ENCODE data around the gene SPPL3.
A peak's percentile ranks its signal among the peaks of the same experiment; 100 is the strongest.
"Not testable (repeated sequence)": the region's sequence is repeated elsewhere in the genome, so short reads cannot be mapped to it uniquely, and the experiment has no call there.

Gene SPPL3

DNA sequence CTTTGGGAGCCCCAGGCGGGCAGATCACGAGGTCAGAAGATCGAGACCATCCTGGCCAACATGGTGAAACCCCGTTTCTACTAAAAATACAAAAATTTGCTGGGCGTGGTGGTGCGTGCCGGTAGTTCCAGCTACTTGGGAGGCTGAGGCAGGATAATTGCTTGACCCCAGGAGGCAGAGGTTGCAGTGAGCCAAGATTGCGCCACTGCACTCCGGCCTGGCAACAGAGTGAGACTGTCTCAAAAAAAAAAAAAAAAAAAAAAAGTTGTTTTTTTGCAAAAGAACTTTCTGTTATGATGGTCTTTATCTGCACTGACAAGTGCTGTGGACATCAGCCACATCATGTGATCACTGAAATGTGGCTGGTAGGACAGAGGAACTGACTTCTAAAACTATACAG lies 111.7 kb downstream of the SPPL3 start:
- H3K9me3 Mint-ChIP-seq = peaks cover 32% of the 10 kb centered on the region
- H3K4me3 Mint-ChIP-seq; H3K27me3 Mint-ChIP-seq (ENCODE audit: low read depth); H3K27ac Mint-ChIP-seq; H3K4me1 Mint-ChIP-seq (ENCODE audit: low read depth): not testable (repeated sequence)
- peaks cover 38% of the 10 kb centered on the region for H3K36me3 Mint-ChIP-seq (ENCODE audit: low read depth)

- Mint-ChIP-seq H3K36me3 (ENCODE audit: low read depth) (peaks cover 33% of the 10 kb centered on the region), H3K4me3 (no peak overlapping the region), H3K9me3 (peaks cover 24% of the 10 kb centered on the region), H3K27ac (no peak overlapping the region), H3K4me1 (ENCODE audit: low read depth) (no peaks in the 10 kb centered on the region), H3K27me3 (ENCODE audit: low read depth) (no peaks in the 10 kb centered on the region)
Observed at GRCh38 chr12:120791669-120792176, 112.4 kb downstream of the SPPL3 start.

- Mint-ChIP-seq H3K4me3 (no peak overlapping the region), H3K9me3 (peaks cover 10% of the 10 kb centered on the region), H3K27ac (no peak overlapping the region), H3K4me1 (ENCODE audit: low read depth) (no peaks in the 10 kb centered on the region), H3K36me3 (ENCODE audit: low read depth) (peaks cover 20% of the 10 kb centered on the region), H3K27me3 (ENCODE audit: low read depth) (no peaks in the 10 kb centered on the region)
Observed at GRCh38 chr12:120790114-120790513, 114.0 kb downstream of the SPPL3 start.

DNA sequence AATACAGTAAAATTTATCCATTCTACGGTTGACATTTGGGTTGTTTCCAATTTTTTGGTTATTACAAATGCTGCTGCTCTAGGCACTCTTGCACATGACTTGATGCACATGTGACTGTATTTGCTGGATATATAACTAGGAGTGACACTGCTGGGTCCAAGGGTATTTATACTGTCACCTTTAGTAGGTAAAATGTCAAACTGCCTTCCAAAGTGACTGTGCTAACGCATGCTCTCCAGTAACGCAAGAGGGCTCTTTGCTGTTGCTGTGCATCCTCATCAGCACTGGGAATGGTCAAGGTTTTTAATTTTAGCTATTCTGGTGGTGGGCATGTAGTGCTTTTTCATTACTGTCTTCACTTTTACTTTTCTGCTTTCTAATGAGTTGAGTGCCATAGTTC lies 116.3 kb downstream of the SPPL3 start:
- peaks cover 17% of the 10 kb centered on the region for H3K36me3 Mint-ChIP-seq (ENCODE audit: low read depth)
- H3K27me3 Mint-ChIP-seq (ENCODE audit: low read depth) = no peaks in the 10 kb centered on the region
- H3K9me3 Mint-ChIP-seq = no peaks in the 10 kb centered on the region
- H3K4me3 Mint-ChIP-seq = no peak overlapping the region
- no peak overlapping the region for H3K27ac Mint-ChIP-seq
- H3K4me1 Mint-ChIP-seq (ENCODE audit: low read depth) = peaks cover 7% of the 10 kb centered on the region

GRCh38 chr12:120784804-120785203 lies 119.4 kb downstream of the SPPL3 start:
- Mint-ChIP-seq H3K27me3 (ENCODE audit: low read depth) (no peaks in the 10 kb centered on the region), H3K27ac (no peak overlapping the region), H3K9me3 (no peaks in the 10 kb centered on the region), H3K4me1 (ENCODE audit: low read depth) (peaks cover 13% of the 10 kb centered on the region), H3K4me3 (no peak overlapping the region), H3K36me3 (ENCODE audit: low read depth) (peaks cover 23% of the 10 kb centered on the region)

DNA sequence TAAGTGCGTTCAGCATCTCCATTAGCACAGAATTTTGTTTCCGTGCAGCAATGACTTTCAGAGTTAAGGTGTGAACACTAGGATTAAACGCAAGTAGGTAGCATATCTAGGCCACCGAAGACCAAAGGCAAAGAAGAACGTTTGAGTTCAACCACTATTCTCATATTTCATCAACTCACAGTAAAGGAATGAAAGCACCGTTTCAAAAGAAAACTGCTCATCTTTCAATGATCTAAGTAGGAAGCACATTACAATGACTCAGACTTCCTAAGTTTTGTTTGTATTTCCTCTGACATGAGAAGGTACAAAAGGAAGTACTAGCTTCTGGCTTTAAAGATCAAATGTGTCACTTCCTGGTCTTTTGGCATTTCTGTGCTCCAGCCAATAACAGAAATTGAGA lies 121.0 kb downstream of the SPPL3 start:
- H3K9me3 Mint-ChIP-seq = no peaks in the 10 kb centered on the region
- no peak overlapping the region for H3K4me3 Mint-ChIP-seq
- H3K4me1 Mint-ChIP-seq (ENCODE audit: low read depth) = peaks cover 13% of the 10 kb centered on the region
- peaks cover 23% of the 10 kb centered on the region for H3K36me3 Mint-ChIP-seq (ENCODE audit: low read depth)
- no peaks in the 10 kb centered on the region for H3K27me3 Mint-ChIP-seq (ENCODE audit: low read depth)
- H3K27ac Mint-ChIP-seq = peak overlapping the region; percentile 3

GRCh38 chr12:120775862-120776552 lies 128.2 kb downstream of the SPPL3 start:
- Mint-ChIP-seq H3K4me1 (ENCODE audit: low read depth) (peaks cover 13% of the 10 kb centered on the region), H3K4me3 (no peak overlapping the region), H3K27me3 (ENCODE audit: low read depth) (no peaks in the 10 kb centered on the region), H3K36me3 (ENCODE audit: low read depth) (peaks cover 9% of the 10 kb centered on the region), H3K27ac (no peak overlapping the region), H3K9me3 (no peaks in the 10 kb centered on the region)

DNA sequence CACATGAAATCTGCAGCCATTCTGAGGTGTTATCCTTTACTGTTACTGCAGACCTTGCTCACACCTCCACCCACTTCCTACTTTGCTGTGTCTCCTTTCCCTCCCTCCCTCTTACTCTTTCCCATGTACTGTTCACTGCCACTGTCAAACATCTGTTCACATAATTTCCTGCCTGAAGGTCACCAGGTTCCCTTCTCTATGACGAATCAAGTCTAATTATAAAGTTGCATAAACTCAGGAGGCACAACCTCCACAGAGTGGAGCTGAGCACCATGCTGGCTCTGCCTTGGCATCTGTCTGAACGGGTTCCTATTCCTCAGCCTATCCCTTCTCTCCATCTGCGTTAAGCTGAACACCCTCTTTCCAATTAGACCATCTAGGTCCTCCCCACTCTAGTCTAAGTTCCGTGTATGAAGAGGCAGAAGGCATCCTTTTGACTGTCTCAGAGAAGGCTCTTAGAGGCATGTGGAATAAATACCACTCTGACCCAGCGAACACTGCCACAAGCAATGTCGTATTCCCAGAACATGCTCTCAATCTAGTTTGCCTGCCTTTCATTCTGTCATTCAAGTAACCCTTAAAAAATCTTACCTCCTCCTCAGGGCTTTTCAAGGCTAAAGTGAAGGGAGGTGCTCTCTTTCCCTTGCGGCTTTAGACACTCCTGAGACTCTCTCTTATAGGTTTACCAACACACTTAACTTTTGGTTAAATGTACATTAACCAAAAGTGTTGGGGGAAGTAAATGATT lies 129.8 kb downstream of the SPPL3 start:
- Mint-ChIP-seq H3K4me3 (no peak overlapping the region), H3K4me1 (ENCODE audit: low read depth) (peaks cover 16% of the 10 kb centered on the region), H3K36me3 (ENCODE audit: low read depth) (peaks cover 10% of the 10 kb centered on the region), H3K27me3 (ENCODE audit: low read depth) (no peaks in the 10 kb centered on the region), H3K27ac (peak overlapping the region; percentile 50), H3K9me3 (no peaks in the 10 kb centered on the region)

GRCh38 chr12:120771097-120771496 lies 133.1 kb downstream of the SPPL3 start:
- peaks cover 18% of the 10 kb centered on the region for H3K36me3 Mint-ChIP-seq (ENCODE audit: low read depth)
- H3K9me3 Mint-ChIP-seq = no peaks in the 10 kb centered on the region
- H3K27ac Mint-ChIP-seq = no peak overlapping the region
- H3K4me3 Mint-ChIP-seq = no peak overlapping the region
- peaks cover 13% of the 10 kb centered on the region for H3K4me1 Mint-ChIP-seq (ENCODE audit: low read depth)
- no peaks in the 10 kb centered on the region for H3K27me3 Mint-ChIP-seq (ENCODE audit: low read depth)

- Mint-ChIP-seq H3K9me3 (no peaks in the 10 kb centered on the region), H3K27me3 (ENCODE audit: low read depth) (no peaks in the 10 kb centered on the region), H3K27ac (no peak overlapping the region), H3K4me1 (ENCODE audit: low read depth) (peaks cover 3% of the 10 kb centered on the region), H3K36me3 (ENCODE audit: low read depth) (peaks cover 19% of the 10 kb centered on the region), H3K4me3 (no peak overlapping the region)
Observed at GRCh38 chr12:120767071-120768024, 136.8 kb downstream of the SPPL3 start.

- Mint-ChIP-seq H3K27me3 (ENCODE audit: low read depth) (no peaks in the 10 kb centered on the region), H3K27ac (no peak overlapping the region), H3K4me3 (no peak overlapping the region), H3K9me3 (no peaks in the 10 kb centered on the region), H3K4me1 (ENCODE audit: low read depth) (peaks cover 3% of the 10 kb centered on the region), H3K36me3 (ENCODE audit: low read depth) (peaks cover 19% of the 10 kb centered on the region)
Observed at GRCh38 chr12:120766566-120766965, 137.6 kb downstream of the SPPL3 start.

DNA sequence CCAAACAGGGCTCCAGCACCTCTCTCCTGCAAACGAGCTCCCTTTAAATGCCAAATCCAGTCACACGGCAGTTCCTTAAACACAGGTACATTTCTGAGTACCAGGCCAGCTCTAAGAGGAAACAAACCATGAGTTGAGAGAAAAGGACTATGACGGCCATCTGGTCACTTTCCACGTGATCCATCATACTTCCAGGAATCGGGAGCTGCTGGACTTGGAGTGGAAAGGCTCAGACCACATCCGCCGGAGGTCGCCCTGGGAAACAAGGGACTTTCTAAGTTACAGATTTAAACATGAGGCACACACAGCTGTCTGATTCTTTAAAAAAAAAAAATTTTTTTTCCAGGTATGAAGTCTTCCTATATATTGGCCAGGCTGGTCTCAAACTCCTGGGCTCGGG lies 139.3 kb downstream of the SPPL3 start:
- Mint-ChIP-seq H3K9me3 (no peaks in the 10 kb centered on the region), H3K27me3 (ENCODE audit: low read depth) (no peaks in the 10 kb centered on the region), H3K36me3 (ENCODE audit: low read depth) (peaks cover 21% of the 10 kb centered on the region), H3K4me3 (no peak overlapping the region), H3K27ac (no peak overlapping the region), H3K4me1 (ENCODE audit: low read depth) (peaks cover 2% of the 10 kb centered on the region)

DNA sequence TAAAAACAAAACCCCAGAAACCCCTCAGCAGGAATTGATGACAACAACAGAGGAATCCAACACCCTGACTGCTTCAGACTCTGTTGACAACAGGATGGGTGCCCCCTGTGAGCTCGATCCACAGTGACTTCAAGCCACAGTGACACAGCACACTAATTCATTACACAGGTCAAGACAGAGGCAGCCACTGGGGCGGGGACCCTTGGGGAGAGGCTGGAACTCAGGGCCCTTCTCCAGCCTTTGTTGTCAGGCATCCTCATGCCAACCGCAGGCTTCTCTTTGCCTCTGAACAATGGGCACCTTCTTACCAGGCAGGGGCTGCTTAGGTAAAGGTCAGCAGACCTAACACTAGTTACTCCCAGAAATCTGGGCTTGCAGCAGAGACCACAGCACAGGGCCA lies 140.9 kb downstream of the SPPL3 start:
- Mint-ChIP-seq H3K4me3 (no peak overlapping the region), H3K27ac (no peak overlapping the region), H3K36me3 (ENCODE audit: low read depth) (peaks cover 18% of the 10 kb centered on the region), H3K4me1 (ENCODE audit: low read depth) (peaks cover 2% of the 10 kb centered on the region), H3K27me3 (ENCODE audit: low read depth) (no peaks in the 10 kb centered on the region), H3K9me3 (no peaks in the 10 kb centered on the region)

GRCh38 chr12:120762086-120762485 lies 142.1 kb downstream of the SPPL3 start:
- H3K4me1 Mint-ChIP-seq (ENCODE audit: low read depth) = peaks cover 2% of the 10 kb centered on the region
- no peak overlapping the region for H3K4me3 Mint-ChIP-seq
- H3K36me3 Mint-ChIP-seq (ENCODE audit: low read depth) = peaks cover 18% of the 10 kb centered on the region
- H3K27ac Mint-ChIP-seq = no peak overlapping the region
- no peaks in the 10 kb centered on the region for H3K27me3 Mint-ChIP-seq (ENCODE audit: low read depth)
- no peaks in the 10 kb centered on the region for H3K9me3 Mint-ChIP-seq

All from T-helper 1 cell treated with Interleukin-12 subunit alpha and Interleukin-12 subunit beta and Interleukin-4 antibody, amounts not matched to agents 30 μg/mL and 1 μg/mL, for 36 hours (primary cell).